Right atrium auricular region (tissue), 2 donors: Measurements from ENCODE around the gene CSMD2. TPM values are rescaled to one million over a fixed set of nuclear protein-coding genes. Genes with fewer than 3 reads are reported as not detected.

Experiments used
- DNase-seq: peaks from one replicate; pipeline ENCODE4 v3.0.0-alpha.2; 2019; ENCODE audit warnings: low spot score
- H3K27ac ChIP-seq, 2 donors: fragments of 200-600 bp; sonication (generic); 1 replicate in 1 of 2; 2 replicates in 1 of 2; pipeline ENCODE4 v1.5.1; 2016 to 2019
- H3K27me3 ChIP-seq, 2 donors: fragments of 200-600 bp; sonication (generic); one replicate each; pipeline versions ENCODE4 v1.5.1 to v1.6.0; 2017 to 2019
- H3K36me3 ChIP-seq: fragments of 200-600 bp; sonication (generic); one replicate; pipeline ENCODE4 v1.5.1; 2016
- H3K4me1 ChIP-seq, 2 donors: fragments of 200-600 bp; sonication (generic); one replicate each; pipeline versions ENCODE4 v1.5.1 to v1.6.0; 2017 to 2019
- H3K4me3 ChIP-seq, 2 donors: fragments of 200-600 bp; sonication (generic); 1 replicate in 1 of 2; 2 replicates in 1 of 2; pipeline ENCODE4 v1.5.1; 2017 to 2019; ENCODE audit warnings: mild to moderate bottlenecking in 1 of 2, moderate library complexity in 1 of 2
- H3K9me3 ChIP-seq, 2 donors: fragments of 200-600 bp; sonication (generic); one replicate each; pipeline ENCODE4 v1.5.1; 2019
- CTCF ChIP-seq, 2 donors: fragments of 200-600 bp; sonication (generic); IDR thresholded peaks; one replicate each; pipeline ENCODE4 v1.5.1; 2019; ENCODE audit warnings: antibody characterized with exemption in 2 of 2
- total RNA-seq, 2 donors: library from RNA; depleted of rRNA; stranded (reverse); fragments of >200 nt; gene quantifications; one replicate each; pipeline ENCODE4 v1.1.0, GENCODE V29; 2016

The CSMD2 gene
- total RNA-seq, 2 donors from 2014 or later, result 0.39 to 0.44 TPM

GRCh38 chr1:33711511-33711910, 453.5 kb downstream of the CSMD2 start:
- no peak for DNase-seq
- H3K27me3 ChIP-seq, result no peaks in the 10 kb centered on the region
- no peak for TF ChIP-seq CTCF (IDR thresholded peaks at IDR 0.05)
- no peak overlapping the region for H3K4me3 ChIP-seq
- no peaks in the 10 kb centered on the region for H3K36me3 ChIP-seq
- H3K27ac ChIP-seq, result no peak overlapping the region
- no peaks in the 10 kb centered on the region for H3K4me1 ChIP-seq
- no peaks in the 10 kb centered on the region for H3K9me3 ChIP-seq

- DNase-seq, result no peak
- H3K4me3 ChIP-seq, result no peak overlapping the region
- H3K9me3 ChIP-seq, result no peaks in the 10 kb centered on the region
- H3K36me3 ChIP-seq, result no peaks in the 10 kb centered on the region
- no peaks in the 10 kb centered on the region for H3K4me1 ChIP-seq
- TF ChIP-seq CTCF (IDR thresholded peaks at IDR 0.05), result no peak
- H3K27ac ChIP-seq, result no peak overlapping the region
- no peaks in the 10 kb centered on the region for H3K27me3 ChIP-seq
Measured at GRCh38 chr1:33710967-33711366, 454.1 kb downstream of the CSMD2 start.

- H3K27me3 ChIP-seq, result no peaks in the 10 kb centered on the region
- TF ChIP-seq CTCF (IDR thresholded peaks at IDR 0.05), result no peak
Measured at GRCh38 chr1:33709783-33710718, 455.0 kb downstream of the CSMD2 start.

GRCh38 chr1:33709174-33709782, 455.8 kb downstream of the CSMD2 start:
- H3K4me3 ChIP-seq, result no peak overlapping the region
- no peaks in the 10 kb centered on the region for H3K9me3 ChIP-seq
- no peak overlapping the region for H3K27ac ChIP-seq
- DNase-seq, result no peak
- no peak for TF ChIP-seq CTCF (IDR thresholded peaks at IDR 0.05)
- no peaks in the 10 kb centered on the region for H3K27me3 ChIP-seq
- H3K36me3 ChIP-seq, result no peaks in the 10 kb centered on the region
- H3K4me1 ChIP-seq, result no peaks in the 10 kb centered on the region

More at GRCh38 chr1:33709783-33710718, 455.0 kb downstream of the CSMD2 start:
- Histone ChIP-seq H3K4me1 (no peaks in the 10 kb centered on the region), H3K4me3 (no peak overlapping the region), H3K9me3 (no peaks in the 10 kb centered on the region), H3K27ac (no peak overlapping the region), H3K36me3 (no peaks in the 10 kb centered on the region)
- DNase-seq, result no peak

- Histone ChIP-seq H3K27ac (no peak overlapping the region), H3K36me3 (no peaks in the 10 kb centered on the region), H3K4me1 (no peaks in the 10 kb centered on the region), H3K27me3 (no peaks in the 10 kb centered on the region), H3K9me3 (no peaks in the 10 kb centered on the region), H3K4me3 (no peak overlapping the region)
- TF ChIP-seq CTCF (IDR thresholded peaks at IDR 0.05), result no peak
- DNase-seq, result peak; percentile 30
Measured at GRCh38 chr1:33706634-33707255, 458.3 kb downstream of the CSMD2 start.
